Measurements from ENCODE around the gene KCNJ9.

KCNJ9 gene

GRCh38 chr1:160081261-160081936 lies at the start of gene KCNJ9:
Gene KCNJ9 (plus strand): TSS chr1:160081538. CDS start chr1:160084031, 2,493 bp downstream.
- in situ Hi-C loops (cut with HindIII; ENCODE audit: low sequenced_read_pairs): no loop called here
- no peak within 1 kb of the TSS for H3K4me3 ChIP-seq (ENCODE audit: low read depth, low read length)
- DNase-seq (ENCODE audit: low read depth, low spot score): no peak
- no peak for TF ChIP-seq CTCF (IDR thresholded peaks at IDR 0.05; ENCODE audit: low read depth, low read length)

GRCh38 chr1:160032165-160032820 lies 49.0 kb upstream of the KCNJ9 start:
- DNase-seq (ENCODE audit: low read depth, low spot score): peak; percentile 4
- in situ Hi-C loops (cut with HindIII; ENCODE audit: low sequenced_read_pairs): no loop called here
- no peak for TF ChIP-seq CTCF (IDR thresholded peaks at IDR 0.05; ENCODE audit: low read depth, low read length)
- peak overlapping the region; percentile 70 for H3K4me3 ChIP-seq (ENCODE audit: low read depth, low read length)

GRCh38 chr1:160040476-160040875 lies 40.9 kb upstream of the KCNJ9 start:
- no peak for TF ChIP-seq CTCF (IDR thresholded peaks at IDR 0.05; ENCODE audit: low read depth, low read length)
- no peak overlapping the region for H3K4me3 ChIP-seq (ENCODE audit: low read depth, low read length)
- no peak for DNase-seq (ENCODE audit: low read depth, low spot score)
- in situ Hi-C loops (cut with HindIII; ENCODE audit: low sequenced_read_pairs): no loop called here

- DNase-seq (ENCODE audit: low read depth, low spot score): no peak
- no peak overlapping the region for H3K4me3 ChIP-seq (ENCODE audit: low read depth, low read length)
- no peak for TF ChIP-seq CTCF (IDR thresholded peaks at IDR 0.05; ENCODE audit: low read depth, low read length)
- in situ Hi-C loops (cut with HindIII; ENCODE audit: low sequenced_read_pairs): no loop called here
Measured at GRCh38 chr1:160043543-160043942, 37.8 kb upstream of the KCNJ9 start.

DNA sequence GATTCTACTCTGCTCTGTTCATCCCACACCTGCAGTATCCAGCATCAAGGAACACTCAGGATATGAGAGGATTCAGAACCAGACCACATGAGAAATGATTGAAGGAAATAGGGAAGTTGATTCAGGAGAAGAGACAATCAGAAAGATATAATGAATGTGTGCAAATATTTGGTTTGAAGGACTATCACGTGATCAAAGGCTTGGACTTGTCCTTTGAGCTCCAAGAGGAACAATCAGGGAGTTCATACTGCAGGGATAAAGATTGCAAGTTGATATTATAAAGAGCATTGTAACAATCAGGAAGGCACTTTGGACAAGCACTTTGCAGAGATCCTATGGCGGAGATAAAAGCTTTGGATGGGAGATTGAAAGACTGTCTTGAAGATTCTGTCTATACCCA lies 35.7 kb upstream of the KCNJ9 start:
- no peak overlapping the region for H3K4me3 ChIP-seq (ENCODE audit: low read depth, low read length)
- in situ Hi-C loops (cut with HindIII; ENCODE audit: low sequenced_read_pairs): no loop called here
- DNase-seq (ENCODE audit: low read depth, low spot score): no peak
- no peak for TF ChIP-seq CTCF (IDR thresholded peaks at IDR 0.05; ENCODE audit: low read depth, low read length)

- H3K4me3 ChIP-seq (ENCODE audit: low read depth, low read length): no peak overlapping the region
- in situ Hi-C loops (cut with HindIII; ENCODE audit: low sequenced_read_pairs): no loop called here
- peak; percentile 66 for TF ChIP-seq CTCF (IDR thresholded peaks at IDR 0.05; ENCODE audit: low read depth, low read length)
- DNase-seq (ENCODE audit: low read depth, low spot score): peak; percentile 33
Measured at GRCh38 chr1:160046494-160047110, 34.7 kb upstream of the KCNJ9 start.
